Nephron progenitor cell (in vitro differentiated cells): ENCODE results near the gene ZXDC.

ENCODE experiments used
- DNase-seq: peaks from one replicate; pipeline ENCODE4 v3.0.0; 2021
- H3K27ac Mint-ChIP-seq: 2 replicates; pipeline ENCODE4 v1.8.0; 2021; ENCODE audit warnings: mild to moderate bottlenecking, moderate library complexity, mixed read lengths
- H3K27me3 Mint-ChIP-seq: 2 replicates; pipeline ENCODE4 v1.8.0; 2021; ENCODE audit warnings: mild to moderate bottlenecking, low read depth, mixed read lengths; ENCODE audit not compliant: poor library complexity
- H3K36me3 Mint-ChIP-seq: 2 replicates; pipeline ENCODE4 v1.8.0; 2021; ENCODE audit warnings: low read depth, mixed read lengths
- H3K4me1 Mint-ChIP-seq: 2 replicates; pipeline ENCODE4 v1.8.0; 2021; ENCODE audit warnings: mixed read lengths
- H3K4me3 Mint-ChIP-seq: 2 replicates; pipeline ENCODE4 v1.8.0; 2021; ENCODE audit warnings: mild to moderate bottlenecking, moderate library complexity, mixed read lengths
- H3K9me3 Mint-ChIP-seq: 2 replicates; pipeline ENCODE4 v1.8.0; 2021; ENCODE audit warnings: mild to moderate bottlenecking, moderate library complexity, mixed read lengths
- TF ChIP-seq, protein P1 (sequence below): fragments of 200-600 bp; sonication (generic); IDR thresholded peaks from 2 replicates; pipeline ENCODE4 v1.5.0; 2021; ENCODE audit warnings: antibody characterized with exemption

Gene ZXDC

DNA sequence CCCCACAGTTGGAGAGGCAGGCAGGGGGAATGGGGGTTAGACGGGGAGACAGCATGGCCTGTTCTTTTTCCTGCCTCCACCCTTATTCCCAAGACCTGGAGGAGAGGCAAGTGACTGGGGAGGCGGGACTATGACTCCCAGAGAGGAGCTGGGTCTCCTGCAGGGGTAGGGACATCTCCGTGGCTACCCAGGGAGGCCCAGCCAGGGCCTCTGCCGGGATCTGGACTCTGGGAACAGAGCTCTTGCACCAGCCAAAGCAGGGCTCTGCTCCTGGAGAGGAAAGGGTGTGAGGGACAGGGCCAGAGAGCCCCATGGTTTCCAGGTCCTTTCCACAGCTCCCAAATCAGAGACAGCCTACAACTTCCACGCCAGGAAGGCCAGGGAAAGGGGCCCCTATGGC, 58.2 kb downstream of the ZXDC start:
- Mint-ChIP-seq H3K4me3 (no peak overlapping the region), H3K36me3 (no peaks in the 10 kb centered on the region), H3K27ac (no peak overlapping the region), H3K27me3 (peaks cover 4% of the 10 kb centered on the region), H3K4me1 (peaks cover 18% of the 10 kb centered on the region), H3K9me3 (no peaks in the 10 kb centered on the region)
- DNase-seq, result no peak
- TF ChIP-seq, protein P1, sequence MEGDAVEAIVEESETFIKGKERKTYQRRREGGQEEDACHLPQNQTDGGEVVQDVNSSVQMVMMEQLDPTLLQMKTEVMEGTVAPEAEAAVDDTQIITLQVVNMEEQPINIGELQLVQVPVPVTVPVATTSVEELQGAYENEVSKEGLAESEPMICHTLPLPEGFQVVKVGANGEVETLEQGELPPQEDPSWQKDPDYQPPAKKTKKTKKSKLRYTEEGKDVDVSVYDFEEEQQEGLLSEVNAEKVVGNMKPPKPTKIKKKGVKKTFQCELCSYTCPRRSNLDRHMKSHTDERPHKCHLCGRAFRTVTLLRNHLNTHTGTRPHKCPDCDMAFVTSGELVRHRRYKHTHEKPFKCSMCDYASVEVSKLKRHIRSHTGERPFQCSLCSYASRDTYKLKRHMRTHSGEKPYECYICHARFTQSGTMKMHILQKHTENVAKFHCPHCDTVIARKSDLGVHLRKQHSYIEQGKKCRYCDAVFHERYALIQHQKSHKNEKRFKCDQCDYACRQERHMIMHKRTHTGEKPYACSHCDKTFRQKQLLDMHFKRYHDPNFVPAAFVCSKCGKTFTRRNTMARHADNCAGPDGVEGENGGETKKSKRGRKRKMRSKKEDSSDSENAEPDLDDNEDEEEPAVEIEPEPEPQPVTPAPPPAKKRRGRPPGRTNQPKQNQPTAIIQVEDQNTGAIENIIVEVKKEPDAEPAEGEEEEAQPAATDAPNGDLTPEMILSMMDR, result no peak

DNA sequence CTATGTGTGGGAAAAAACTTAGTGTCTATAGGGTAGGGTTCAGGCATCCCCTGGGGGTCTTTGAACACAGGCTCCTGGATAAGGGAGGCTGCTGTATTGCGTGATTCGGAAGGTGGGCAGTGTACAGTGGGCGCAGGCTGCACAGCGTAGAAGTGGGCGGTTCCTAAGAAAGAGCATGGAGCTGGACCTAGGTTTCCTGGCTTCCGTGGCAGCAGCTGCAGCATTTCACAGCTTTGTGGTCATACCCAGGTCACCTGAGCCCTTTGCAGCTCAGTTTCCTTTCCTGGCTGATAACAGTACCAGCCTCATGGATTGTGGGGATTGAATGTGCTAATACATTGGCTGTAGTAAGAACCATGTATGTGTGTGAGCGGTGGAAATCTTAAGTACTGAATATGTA, 58.7 kb downstream of the ZXDC start:
- Mint-ChIP-seq H3K4me3 (no peak overlapping the region), H3K36me3 (no peaks in the 10 kb centered on the region), H3K27me3 (peaks cover 8% of the 10 kb centered on the region), H3K27ac (no peak overlapping the region), H3K4me1 (peaks cover 18% of the 10 kb centered on the region), H3K9me3 (no peaks in the 10 kb centered on the region)
- TF ChIP-seq, protein P1, result no peak
- DNase-seq, result no peak

DNA sequence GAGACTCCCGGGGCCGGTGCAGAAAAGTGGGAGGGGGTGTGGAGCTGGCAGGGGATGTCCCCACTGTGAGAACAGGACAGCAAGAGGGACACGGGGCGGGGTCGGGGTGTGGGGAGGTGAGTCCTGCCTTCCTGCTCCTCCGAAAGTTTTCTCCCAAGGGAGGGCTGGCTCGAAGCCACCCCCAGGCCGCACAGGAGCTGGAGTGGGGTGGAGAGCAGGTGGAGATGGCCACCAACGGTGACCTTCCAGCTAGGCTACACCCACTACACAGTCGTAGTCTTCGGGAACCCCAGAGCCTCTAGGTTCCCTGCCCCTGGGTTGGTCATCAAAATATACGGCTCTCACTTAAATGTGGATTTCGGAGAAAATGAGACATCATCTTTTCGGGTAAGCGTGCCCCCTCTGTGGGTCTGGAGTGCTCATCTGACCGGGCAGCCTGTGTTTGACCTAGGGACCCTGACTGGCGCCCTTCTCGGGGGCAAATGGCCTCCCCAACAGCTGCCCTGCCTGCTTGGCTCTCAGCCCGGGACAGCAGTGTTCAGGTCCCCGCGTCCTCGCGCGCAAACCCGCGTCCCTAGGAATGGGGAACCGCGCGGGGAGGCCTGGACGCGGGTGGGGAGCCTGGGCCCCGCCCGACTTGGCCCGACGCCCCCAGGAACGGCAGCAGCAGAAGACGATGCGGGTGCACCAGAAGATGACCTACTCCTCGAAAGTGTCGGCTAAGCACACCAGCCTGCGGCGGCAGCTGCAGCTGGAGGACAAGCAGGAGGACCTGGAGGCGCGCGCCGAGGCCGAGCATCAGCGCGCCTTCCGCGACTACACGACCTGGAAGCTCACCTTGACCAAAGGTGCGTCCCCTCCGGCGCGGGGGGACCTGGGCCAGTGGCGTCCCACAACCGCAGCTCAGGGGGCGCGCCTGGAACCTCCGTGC, 59.8 kb downstream of the ZXDC start:
- Mint-ChIP-seq H3K4me3 (no peak overlapping the region), H3K9me3 (no peaks in the 10 kb centered on the region), H3K36me3 (no peaks in the 10 kb centered on the region), H3K27ac (no peak overlapping the region), H3K4me1 (peaks cover 18% of the 10 kb centered on the region), H3K27me3 (peaks cover 8% of the 10 kb centered on the region)
- TF ChIP-seq, protein P1, result no peak
- DNase-seq, result no peak

DNA sequence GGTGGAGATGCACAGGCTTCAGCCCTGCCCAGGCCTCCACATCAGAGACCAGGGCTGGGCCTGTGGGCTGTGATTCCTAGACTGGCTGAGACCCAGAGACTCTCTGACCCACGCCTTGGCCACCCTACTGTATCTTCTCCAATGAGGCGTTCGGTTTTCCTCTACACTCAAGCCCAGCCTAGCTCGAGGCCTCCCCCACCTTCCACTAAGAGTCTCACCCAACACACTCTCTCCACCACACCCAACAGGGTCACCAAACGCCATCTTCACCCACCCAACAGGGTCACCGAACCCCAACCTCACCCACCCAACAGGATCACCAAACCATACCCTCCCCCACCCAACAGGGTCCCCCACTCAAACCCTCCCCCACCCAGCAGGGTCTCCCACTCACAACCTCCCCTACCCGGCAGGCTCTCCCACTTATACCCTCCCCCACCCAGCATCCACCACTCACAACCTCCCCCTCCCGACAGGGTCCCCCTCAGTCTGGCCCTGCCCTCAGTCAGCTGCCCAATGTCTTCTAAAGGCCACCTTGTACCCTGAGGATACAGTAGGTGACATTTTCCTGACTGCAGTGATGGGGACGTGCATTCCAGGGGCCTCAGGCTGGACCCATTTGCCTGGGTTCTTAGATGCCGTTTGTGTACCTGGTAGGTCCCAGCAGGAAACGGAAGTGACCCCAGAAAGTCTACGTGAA, 60.6 kb downstream of the ZXDC start:
- Mint-ChIP-seq H3K36me3 (no peaks in the 10 kb centered on the region), H3K27me3 (peaks cover 16% of the 10 kb centered on the region), H3K27ac (no peak overlapping the region), H3K4me1 (peaks cover 13% of the 10 kb centered on the region), H3K9me3 (no peaks in the 10 kb centered on the region), H3K4me3 (no peak overlapping the region)
- TF ChIP-seq, protein P1, result no peak
- no peak for DNase-seq

DNA sequence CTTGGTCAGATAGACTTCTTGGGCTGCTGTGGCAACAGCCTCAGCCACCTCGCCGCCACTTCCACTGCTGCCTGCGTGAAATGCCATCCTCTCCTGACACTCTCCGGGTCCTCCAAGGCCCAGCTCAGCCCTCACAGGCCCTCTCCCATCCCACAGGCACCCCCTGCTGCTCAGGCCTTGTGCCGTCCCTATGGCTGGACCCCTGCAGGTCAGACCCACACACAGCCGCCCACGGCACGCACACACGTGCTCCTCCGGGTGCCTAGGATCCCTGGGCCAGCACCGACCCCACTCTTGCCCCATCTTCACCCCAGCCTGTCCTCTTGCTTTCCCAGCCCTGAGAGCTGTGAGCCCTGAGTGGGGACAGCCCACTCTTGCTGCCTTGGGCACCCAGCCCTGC, 61.3 kb downstream of the ZXDC start:
- no peak for DNase-seq
- Mint-ChIP-seq H3K4me3 (no peak overlapping the region), H3K9me3 (no peaks in the 10 kb centered on the region), H3K4me1 (peaks cover 7% of the 10 kb centered on the region), H3K27ac (no peak overlapping the region), H3K36me3 (no peaks in the 10 kb centered on the region), H3K27me3 (peaks cover 16% of the 10 kb centered on the region)
- TF ChIP-seq, protein P1, result no peak
